Sciatic nerve (tissue), 2 donors: ENCODE results near the gene CEP104. TPM values are rescaled to one million over a fixed set of nuclear protein-coding genes. Genes with fewer than 3 reads are reported as not detected.

Experiments used
- ATAC-seq: fragments of 200-7000 bp; cut with Tn5 transposase; one replicate; pipeline ENCODE4 v1.9.1; 2020; ENCODE audit warnings: mild to moderate bottlenecking, moderate library complexity
- DNase-seq: peaks from one replicate; pipeline ENCODE4 v3.0.0-alpha.2; 2020; ENCODE audit warnings: low spot score
- intact Hi-C: fragments of 100-400 bp; cut with DNase I; formaldehyde crosslinking; loops from one replicate; pipeline ENCODE4 v1.14.2; 2022
- total RNA-seq: library from RNA; stranded (reverse); fragmentation: NEBNext Ultra II Directional; extraction: Animal tissue kit (Norgen Biotek cat#: 25700); gene quantifications from one replicate; pipeline ENCODE4 v1.2.1, GENCODE V29; 2021
- donor health status: DM: no; HTN: no; CAD: no.
- donor health status: DM: no; HTN: no; CAD: no.

The CEP104 gene
- total RNA-seq, 1 donor from 2014 or later: 53.9 TPM

- intact Hi-C loops: no loop called here
- no peak for DNase-seq
- no peak for ATAC-seq
These were observed 69.7 kb downstream of the CEP104 start for GRCh38 chr1:3787349-3787715.

DNA sequence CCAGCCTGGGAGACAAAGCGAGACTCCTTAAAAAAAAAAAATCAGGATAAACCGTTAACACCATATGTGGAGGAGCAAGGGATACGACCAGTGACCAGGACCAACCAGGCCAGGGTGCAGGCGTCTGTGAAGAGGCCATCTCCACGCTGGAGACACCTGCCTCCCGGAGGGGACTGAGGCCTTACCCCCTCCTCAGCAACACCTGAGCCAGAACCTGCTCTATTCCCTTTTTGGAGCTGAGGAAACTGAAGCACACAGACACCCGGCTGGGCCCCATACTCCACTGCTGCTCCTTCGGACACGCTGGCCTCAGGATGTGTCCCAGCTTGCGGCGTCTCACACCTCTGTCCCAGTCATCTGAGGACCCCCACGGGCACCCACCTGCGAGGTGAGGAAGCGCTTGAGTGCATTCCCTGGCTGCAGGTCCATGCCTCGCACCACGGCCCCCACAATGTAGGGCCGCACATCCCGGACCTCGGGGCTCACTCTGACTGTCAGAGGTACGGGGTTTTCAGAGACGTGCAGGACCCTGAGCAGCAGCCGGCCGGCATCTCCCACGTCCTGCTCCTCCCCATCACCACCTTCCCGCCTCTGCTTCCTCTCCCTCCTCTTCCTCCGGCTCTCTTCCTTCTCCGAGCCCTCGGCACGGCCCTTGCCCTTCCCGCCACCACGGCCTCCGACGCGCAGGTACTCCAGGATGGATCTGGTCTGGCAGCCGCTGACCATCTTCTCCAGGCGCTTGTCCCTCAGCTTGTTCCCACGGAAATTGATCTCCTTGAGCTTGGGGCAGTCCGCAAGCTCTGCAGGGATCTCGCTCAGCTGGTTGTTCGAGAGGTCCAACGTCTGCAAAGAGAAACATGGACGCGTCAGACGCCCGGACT, 70.3 kb downstream of the CEP104 start:
- DNase-seq (no peak), ATAC-seq (no peak)
- intact Hi-C loops: no loop called here

DNA sequence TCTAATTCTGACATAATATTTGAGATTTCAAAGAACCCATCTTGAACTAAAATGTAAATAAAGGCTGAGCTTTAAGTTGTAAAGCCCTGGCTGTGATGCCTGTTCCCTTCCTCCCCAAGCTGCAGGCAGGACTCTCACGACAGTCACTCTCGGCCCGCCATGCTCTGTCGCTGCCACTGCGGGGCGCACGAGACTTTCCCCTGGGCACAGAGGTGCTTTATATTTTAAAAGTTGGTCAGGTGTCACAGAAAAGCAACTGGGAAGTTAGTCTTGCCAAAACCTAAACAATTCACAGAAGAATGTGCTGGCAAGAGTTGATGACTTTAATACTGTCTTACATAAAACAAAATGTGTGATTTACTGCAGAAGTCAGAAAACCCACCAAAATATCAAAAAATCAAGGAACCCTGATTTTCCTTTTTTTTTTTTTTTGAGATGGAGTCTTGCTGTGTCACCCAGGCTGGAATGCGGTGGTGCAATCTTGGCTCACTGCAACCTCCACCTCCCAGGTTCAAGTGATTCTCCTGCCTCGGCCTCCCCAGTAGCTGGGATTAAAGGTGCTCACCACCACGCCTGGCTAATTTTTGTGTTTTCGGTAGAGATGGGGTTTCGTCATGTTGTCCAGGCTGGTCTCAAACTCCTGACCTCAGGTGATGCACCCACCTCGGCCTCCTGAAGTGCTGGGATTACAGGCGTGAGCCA, 71.4 kb downstream of the CEP104 start:
- no peak for ATAC-seq
- DNase-seq: no peak
- intact Hi-C loops: no loop called here

- no peak for DNase-seq
- no peak for ATAC-seq
- intact Hi-C loops: no loop called here
These were observed 72.0 kb downstream of the CEP104 start for GRCh38 chr1:3785045-3785444.

DNA sequence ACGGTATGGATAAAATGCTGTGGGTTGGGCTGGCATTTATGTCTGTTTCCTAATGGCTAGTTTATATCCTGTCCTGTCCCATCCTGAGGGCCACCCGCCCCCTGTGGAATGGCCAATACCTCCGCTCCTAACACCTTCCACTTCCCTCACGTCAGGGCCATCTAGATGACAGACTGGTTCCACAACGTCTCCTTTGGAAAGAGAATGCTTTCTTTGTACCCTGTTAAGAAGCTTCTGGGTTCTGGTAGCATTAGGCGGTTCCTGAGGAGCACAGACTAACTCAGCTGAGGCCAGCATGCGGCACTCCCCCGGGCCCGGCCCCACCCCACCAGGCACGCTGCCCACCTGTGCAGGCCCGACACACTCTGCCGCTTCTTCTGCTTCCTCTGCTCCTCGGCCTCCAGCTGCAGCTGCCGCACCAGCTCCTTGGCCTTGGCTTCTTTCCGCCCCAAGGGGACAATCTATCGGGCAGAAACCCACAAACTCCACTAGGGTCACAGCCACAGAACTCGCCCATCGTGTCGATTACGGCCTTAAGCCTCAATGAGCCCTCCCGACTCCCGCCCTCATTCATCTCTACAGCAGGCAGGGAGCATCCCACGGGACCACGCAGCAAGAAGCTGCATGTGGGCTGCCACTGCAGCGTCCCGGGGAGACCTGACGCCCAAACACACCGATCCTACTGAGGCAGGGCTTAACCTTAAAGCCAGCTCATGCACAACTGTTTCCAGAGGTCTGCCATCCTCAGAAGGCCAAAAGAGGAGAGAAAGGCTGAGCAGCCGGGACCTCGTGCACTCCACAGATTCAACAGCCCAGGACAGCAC, 73.1 kb downstream of the CEP104 start:
- intact Hi-C loops: no loop called here
- DNase-seq (no peak), ATAC-seq (no peak)

DNA sequence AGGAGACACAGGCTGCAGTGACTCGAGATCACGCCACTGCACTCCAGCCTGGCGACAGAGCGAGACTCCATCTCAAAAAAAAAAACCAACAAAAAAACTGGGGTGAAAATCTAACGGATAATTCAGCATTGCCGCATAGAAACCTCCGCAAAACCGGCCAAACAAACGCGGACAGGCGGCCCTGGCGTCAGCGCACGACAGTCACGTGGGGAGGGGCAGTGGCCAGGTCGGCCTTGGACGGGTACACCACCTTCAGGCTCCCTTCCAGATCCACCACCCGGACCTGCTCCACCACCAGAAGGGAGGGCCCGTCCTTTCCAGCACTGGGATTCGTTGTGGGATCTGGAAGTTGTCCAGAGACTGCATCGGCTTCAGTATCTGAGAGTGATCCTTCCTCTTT, 76.1 kb downstream of the CEP104 start:
- no peak for DNase-seq
- intact Hi-C loops: no loop called here

DNA sequence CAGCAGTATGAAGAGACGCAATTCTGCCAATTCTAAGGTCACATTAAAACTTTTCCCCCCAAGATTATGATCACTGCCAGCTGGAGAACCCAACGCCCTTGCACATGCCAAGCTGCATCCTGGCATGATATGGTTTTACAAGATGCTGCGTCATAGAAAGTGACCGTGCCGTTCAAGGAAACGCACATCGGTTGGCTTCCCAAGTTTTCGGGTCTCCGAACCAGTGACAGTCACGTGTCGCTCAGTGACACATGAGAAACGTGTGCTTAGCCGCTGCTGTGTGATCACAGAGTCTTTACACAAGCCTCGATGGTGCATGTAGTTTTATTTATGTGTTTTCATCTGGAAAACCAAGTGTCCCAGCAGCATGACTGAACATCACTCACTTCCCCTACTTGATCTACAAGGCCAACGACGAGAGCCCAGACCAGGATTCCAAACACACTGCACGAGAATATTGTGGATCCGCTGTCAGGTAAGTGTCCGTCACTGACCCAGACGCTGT, 77.0 kb downstream of the CEP104 start:
- intact Hi-C loops: no loop called here
- ATAC-seq: no peak
- DNase-seq: no peak

More for the DNA sequence above, 76.1 kb downstream of the CEP104 start:
- ATAC-seq: no peak

DNA sequence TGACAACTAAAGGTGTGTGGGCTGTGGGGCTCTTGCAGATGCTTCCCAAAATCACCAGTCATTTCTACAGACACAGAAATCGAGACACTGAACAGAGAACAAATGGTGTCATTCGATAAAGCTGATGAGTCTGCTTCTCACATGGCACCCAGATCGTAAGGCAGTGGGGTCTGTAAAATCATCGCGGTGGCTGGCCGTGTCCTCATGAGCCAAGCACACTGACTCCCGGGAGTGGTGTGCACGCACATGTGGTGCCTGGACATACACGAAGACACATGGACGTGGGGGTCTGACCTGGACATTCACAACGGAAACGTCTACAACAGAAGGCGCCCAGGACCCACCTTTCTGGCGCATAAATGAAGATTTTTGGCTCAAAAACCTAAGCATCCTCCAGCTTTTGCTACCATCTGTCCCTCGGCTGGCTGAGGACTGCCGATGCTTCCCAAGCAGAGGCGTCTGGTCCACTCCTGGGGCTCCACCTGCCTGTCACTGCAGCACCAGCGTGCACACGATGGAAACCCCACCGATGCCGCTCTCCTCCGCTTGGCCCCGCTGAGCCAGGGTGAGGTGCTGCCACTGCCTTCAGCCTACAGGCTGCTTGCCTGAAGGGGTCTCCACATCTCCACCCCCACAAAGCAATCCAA, 77.6 kb downstream of the CEP104 start:
- ATAC-seq: no peak
- no peak for DNase-seq
- intact Hi-C loops: no loop called here

- DNase-seq: no peak
- intact Hi-C loops: no loop called here
- ATAC-seq: no peak
These were observed 78.3 kb downstream of the CEP104 start for GRCh38 chr1:3778590-3779264.

DNA sequence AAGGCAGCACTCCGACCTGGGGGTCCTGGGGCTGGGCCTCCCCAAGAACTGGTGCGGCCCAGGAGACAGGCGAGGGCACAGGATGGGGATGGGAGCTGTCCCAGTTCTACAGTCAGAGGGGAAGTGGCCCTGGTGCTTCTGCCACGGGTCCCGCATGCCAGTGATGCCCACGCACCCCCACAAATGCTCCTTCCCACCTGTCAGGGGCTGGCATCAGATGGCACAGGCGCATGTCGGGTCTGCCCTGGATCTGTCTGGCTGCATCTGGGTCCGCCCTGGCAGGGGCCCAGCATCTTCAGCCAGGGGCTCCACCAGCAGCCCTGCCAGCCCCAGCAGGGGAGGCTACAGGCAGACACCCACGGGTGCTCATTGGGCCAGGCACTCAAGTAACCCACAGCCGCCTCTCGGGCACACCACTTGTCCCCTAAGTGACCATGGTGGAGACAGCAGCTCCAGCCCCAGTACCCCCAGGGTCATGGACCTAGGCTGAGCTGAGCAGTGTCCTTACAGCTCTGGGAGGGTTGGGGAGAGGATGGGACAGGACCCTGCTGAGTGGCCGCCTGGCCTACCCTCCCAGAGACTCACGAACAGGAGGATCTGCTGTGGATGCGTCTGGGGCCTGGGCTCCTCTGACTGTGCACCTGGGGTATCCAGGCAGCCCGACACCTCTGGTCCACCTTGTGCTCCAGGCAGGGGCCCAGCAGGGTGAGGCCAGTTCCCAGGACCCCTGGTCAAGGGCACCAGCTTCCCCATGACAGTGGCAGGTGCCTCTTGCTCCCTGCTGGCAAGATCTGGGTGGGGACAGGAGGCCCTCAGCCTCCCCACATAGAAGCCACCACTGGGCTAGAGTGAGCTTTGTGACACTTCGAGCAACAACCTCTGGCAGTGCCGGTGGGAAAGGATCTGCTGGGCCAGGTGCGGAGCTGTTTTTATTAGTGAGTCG, 79.1 kb downstream of the CEP104 start:
- ATAC-seq: no peak
- DNase-seq: no peak
- intact Hi-C loops: no loop called here

GRCh38 chr1:3777078-3777547, 79.9 kb downstream of the CEP104 start:
- DNase-seq: no peak
- intact Hi-C loops: no loop called here
- no peak for ATAC-seq

DNA sequence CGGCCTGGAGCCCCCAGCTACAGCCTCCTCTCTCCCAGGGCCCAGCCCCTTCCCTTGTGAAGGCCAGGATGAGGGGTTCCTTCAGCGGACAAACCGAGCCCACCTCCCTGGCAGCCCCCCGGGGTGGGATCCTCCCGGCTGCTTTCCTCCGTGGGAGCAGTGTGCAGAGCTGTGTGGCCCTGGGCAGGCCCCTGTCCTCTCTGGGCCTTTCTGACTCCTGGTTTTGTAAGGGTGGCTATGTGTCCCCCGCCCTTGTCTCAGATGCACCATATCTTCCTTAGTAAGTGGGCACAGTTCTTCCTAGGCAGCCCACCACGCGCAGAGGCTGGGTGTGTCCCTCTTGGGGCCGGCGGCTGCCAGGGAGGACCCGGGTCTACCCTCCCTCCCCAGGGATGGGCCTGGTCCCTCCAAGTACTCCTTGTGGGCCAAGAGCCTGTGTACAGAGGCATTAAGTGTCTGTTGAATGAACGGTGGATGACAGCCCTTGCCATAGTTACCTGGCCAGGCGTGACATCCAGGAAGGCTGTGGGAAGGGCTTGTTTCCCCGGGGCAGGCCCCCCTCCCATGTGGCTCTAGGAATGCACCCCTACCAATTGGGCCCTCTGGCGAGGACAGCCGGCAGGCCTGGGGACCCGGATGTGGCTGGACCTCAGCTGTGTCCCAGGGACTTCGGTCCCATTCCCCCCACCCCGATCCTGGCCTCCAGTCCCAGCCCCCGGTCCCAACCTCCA, 80.6 kb downstream of the CEP104 start:
- ATAC-seq: no peak
- intact Hi-C loops: no loop called here

GRCh38 chr1:3775490-3776230, 81.4 kb downstream of the CEP104 start:
- intact Hi-C loops: no loop called here
- ATAC-seq (peak; percentile 41), DNase-seq (peak; percentile 82)

More for the DNA sequence above, 80.6 kb downstream of the CEP104 start:
- no peak for DNase-seq

DNA sequence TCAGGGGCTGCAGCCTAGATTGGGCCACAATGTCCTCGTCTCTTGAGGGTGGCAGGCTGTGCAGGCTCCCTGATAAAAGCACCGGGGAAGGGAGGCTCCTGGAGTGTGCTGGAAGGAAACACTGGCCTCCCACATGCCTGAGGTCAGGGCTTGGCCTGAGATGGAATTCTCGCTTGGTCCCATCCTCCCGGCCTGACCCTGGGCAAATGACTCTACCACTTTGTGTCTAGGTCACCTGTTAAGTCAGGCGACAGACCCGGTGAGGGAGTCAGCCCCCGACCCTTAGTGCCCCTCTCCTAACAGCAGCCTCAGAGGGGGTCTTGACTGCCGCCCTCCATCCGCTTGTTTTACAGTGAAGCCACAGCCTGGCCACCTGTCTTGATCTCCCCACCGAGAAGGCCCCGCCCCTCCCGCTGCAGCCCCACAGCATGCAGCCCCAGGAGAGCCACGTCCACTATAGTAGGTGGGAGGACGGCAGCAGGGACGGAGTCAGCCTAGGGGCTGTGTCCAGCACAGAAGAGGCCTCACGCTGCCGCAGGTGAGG, 82.0 kb downstream of the CEP104 start:
- intact Hi-C loops: no loop called here
- DNase-seq (no peak), ATAC-seq (peak; percentile 1)

DNA sequence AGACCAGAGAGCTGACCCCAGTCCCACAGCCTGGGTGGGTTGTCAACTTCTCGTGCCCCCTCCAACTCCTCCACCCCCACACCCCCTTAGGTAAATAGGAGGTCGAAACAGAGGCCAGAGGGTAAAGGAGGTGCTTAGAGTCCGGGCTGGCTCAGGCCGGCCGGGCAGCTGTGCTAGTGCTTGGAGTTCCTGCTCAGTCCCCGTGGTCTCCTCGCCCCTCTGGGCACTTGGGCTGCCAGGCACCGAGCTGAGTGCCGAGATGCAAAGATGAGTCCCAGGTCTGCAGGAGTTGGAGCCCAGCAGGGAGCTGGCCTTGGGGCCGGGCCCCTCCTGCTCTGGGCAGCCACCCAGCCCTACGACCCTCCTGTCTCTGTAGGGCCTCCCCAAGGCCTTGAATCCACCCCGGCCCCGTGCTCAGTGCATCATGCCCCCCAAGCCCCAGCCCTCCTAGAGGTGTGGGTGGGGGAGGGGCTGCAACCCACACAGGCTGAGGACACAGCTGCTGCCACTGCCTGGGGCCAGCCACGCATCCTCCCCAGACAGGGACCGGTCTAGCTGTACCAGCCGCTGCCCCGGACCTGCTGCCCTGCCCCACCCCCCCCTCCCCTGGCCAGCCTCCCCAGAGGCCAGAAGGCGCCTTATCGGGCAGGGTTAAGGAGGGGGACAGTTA, 82.6 kb downstream of the CEP104 start:
- intact Hi-C loops: no loop called here
- ATAC-seq (no peak), DNase-seq (no peak)
